Activated naive CD4-positive, alpha-beta T cell treated with anti-CD3 and anti-CD28 coated beads, Interleukin-2, amount 50 U/mL, for 24 hours (primary cell): ENCODE measurements around the gene VIPAS39.
A peak's percentile ranks its signal among the peaks of the same experiment; 100 is the strongest.

Source experiments
- H3K27ac Mint-ChIP-seq: one replicate; pipeline ENCODE4 v1.8.0; 2021; ENCODE audit warnings: mild to moderate bottlenecking, mixed read lengths
- H3K27me3 Mint-ChIP-seq: one replicate; pipeline ENCODE4 v1.8.0; 2021; ENCODE audit warnings: mixed read lengths
- H3K36me3 Mint-ChIP-seq: one replicate; pipeline ENCODE4 v1.8.0; 2021; ENCODE audit warnings: mixed read lengths
- H3K4me1 Mint-ChIP-seq: one replicate; pipeline ENCODE4 v1.8.0; 2021; ENCODE audit warnings: mixed read lengths
- H3K4me3 Mint-ChIP-seq: one replicate; pipeline ENCODE4 v1.8.0; 2021; ENCODE audit warnings: mild to moderate bottlenecking, mixed read lengths
- H3K9me3 Mint-ChIP-seq: one replicate; pipeline ENCODE4 v1.8.0; 2021; ENCODE audit warnings: mixed read lengths

VIPAS39 gene

GRCh38 chr14:77457522-77458248 lies at the start of gene VIPAS39, which contains the start of gene AHSA1:
TSS of gene VIPAS39 (minus strand) at chr14:77457601. CDS start at chr14:77454102, 3,499 bp downstream.
TSS of gene AHSA1 (plus strand) at chr14:77458093. CDS start at chr14:77458190, 97 bp downstream.
- peaks cover 20% of the 10 kb centered on the region for H3K36me3 Mint-ChIP-seq
- no peaks in the 10 kb centered on the region for H3K27me3 Mint-ChIP-seq
- peak within 1 kb of the TSS; percentile 100 for H3K4me3 Mint-ChIP-seq
- peaks cover 54% of the 10 kb centered on the region for H3K4me1 Mint-ChIP-seq
- H3K27ac Mint-ChIP-seq = peak within 1 kb of the TSS; percentile 100
- H3K9me3 Mint-ChIP-seq = no peaks in the 10 kb centered on the region

GRCh38 chr14:77505031-77505430 lies 47.6 kb upstream of the VIPAS39 start:
- H3K27ac Mint-ChIP-seq = no peak overlapping the region
- peaks cover 4% of the 10 kb centered on the region for H3K27me3 Mint-ChIP-seq
- no peak overlapping the region for H3K4me3 Mint-ChIP-seq
- no peaks in the 10 kb centered on the region for H3K4me1 Mint-ChIP-seq
- H3K9me3 Mint-ChIP-seq = peaks cover 5% of the 10 kb centered on the region
- H3K36me3 Mint-ChIP-seq = peaks cover 21% of the 10 kb centered on the region

- peaks cover 5% of the 10 kb centered on the region for H3K9me3 Mint-ChIP-seq
- peaks cover under 1% of the 10 kb centered on the region for H3K4me1 Mint-ChIP-seq
- no peak overlapping the region for H3K4me3 Mint-ChIP-seq
- H3K27ac Mint-ChIP-seq = no peak overlapping the region
- peaks cover 11% of the 10 kb centered on the region for H3K36me3 Mint-ChIP-seq
- peaks cover 11% of the 10 kb centered on the region for H3K27me3 Mint-ChIP-seq
Measured at GRCh38 chr14:77503138-77503537, 45.7 kb upstream of the VIPAS39 start.

- H3K4me1 Mint-ChIP-seq = peaks cover 5% of the 10 kb centered on the region
- peaks cover 8% of the 10 kb centered on the region for H3K36me3 Mint-ChIP-seq
- no peak overlapping the region for H3K27ac Mint-ChIP-seq
- peaks cover 5% of the 10 kb centered on the region for H3K9me3 Mint-ChIP-seq
- no peak overlapping the region for H3K4me3 Mint-ChIP-seq
- peaks cover 16% of the 10 kb centered on the region for H3K27me3 Mint-ChIP-seq
Measured at GRCh38 chr14:77502109-77502782, 44.8 kb upstream of the VIPAS39 start.

- Mint-ChIP-seq H3K4me1 (peaks cover 5% of the 10 kb centered on the region), H3K27ac (no peak overlapping the region), H3K36me3 (peaks cover 3% of the 10 kb centered on the region), H3K4me3 (peak overlapping the region; percentile 79), H3K27me3 (peaks cover 22% of the 10 kb centered on the region), H3K9me3 (peaks cover 5% of the 10 kb centered on the region)
Measured at GRCh38 chr14:77498984-77499527, 41.7 kb upstream of the VIPAS39 start.

GRCh38 chr14:77498120-77498979 lies 40.9 kb upstream of the VIPAS39 start, which contains the start of gene ISM2:
TSS of gene ISM2 (minus strand) at chr14:77498816. CDS start at chr14:77498793, 23 bp downstream.
- Mint-ChIP-seq H3K36me3 (peaks cover 3% of the 10 kb centered on the region), H3K9me3 (peaks cover 5% of the 10 kb centered on the region), H3K4me1 (peaks cover 5% of the 10 kb centered on the region), H3K27ac (no peak within 1 kb of the TSS), H3K4me3 (peak within 1 kb of the TSS; percentile 79), H3K27me3 (peaks cover 22% of the 10 kb centered on the region)

GRCh38 chr14:77495334-77495733 lies 37.9 kb upstream of the VIPAS39 start:
- Mint-ChIP-seq H3K4me3 (no peak overlapping the region), H3K36me3 (no peaks in the 10 kb centered on the region), H3K27ac (no peak overlapping the region), H3K9me3 (no peaks in the 10 kb centered on the region), H3K4me1 (peaks cover 5% of the 10 kb centered on the region), H3K27me3 (peaks cover 19% of the 10 kb centered on the region)

- no peaks in the 10 kb centered on the region for H3K36me3 Mint-ChIP-seq
- H3K4me3 Mint-ChIP-seq = no peak overlapping the region
- H3K27me3 Mint-ChIP-seq = peaks cover 3% of the 10 kb centered on the region
- H3K9me3 Mint-ChIP-seq = no peaks in the 10 kb centered on the region
- no peaks in the 10 kb centered on the region for H3K4me1 Mint-ChIP-seq
- no peak overlapping the region for H3K27ac Mint-ChIP-seq
Measured at GRCh38 chr14:77491056-77491455, 33.7 kb upstream of the VIPAS39 start.

GRCh38 chr14:77490347-77490986 lies 33.1 kb upstream of the VIPAS39 start:
- Mint-ChIP-seq H3K27ac (no peak overlapping the region), H3K9me3 (no peaks in the 10 kb centered on the region), H3K27me3 (no peaks in the 10 kb centered on the region), H3K4me3 (no peak overlapping the region), H3K4me1 (no peaks in the 10 kb centered on the region), H3K36me3 (no peaks in the 10 kb centered on the region)

GRCh38 chr14:77489041-77489440 lies 31.6 kb upstream of the VIPAS39 start:
- Mint-ChIP-seq H3K27ac (no peak overlapping the region), H3K9me3 (no peaks in the 10 kb centered on the region), H3K4me3 (no peak overlapping the region), H3K27me3 (no peaks in the 10 kb centered on the region), H3K4me1 (no peaks in the 10 kb centered on the region), H3K36me3 (no peaks in the 10 kb centered on the region)

- no peak overlapping the region for H3K4me3 Mint-ChIP-seq
Measured at GRCh38 chr14:77488558-77488957, 31.2 kb upstream of the VIPAS39 start.

GRCh38 chr14:77485901-77486678 lies 28.7 kb upstream of the VIPAS39 start:
- H3K9me3 Mint-ChIP-seq = no peaks in the 10 kb centered on the region
- H3K36me3 Mint-ChIP-seq = no peaks in the 10 kb centered on the region
- no peak overlapping the region for H3K4me3 Mint-ChIP-seq
- no peaks in the 10 kb centered on the region for H3K27me3 Mint-ChIP-seq
- no peaks in the 10 kb centered on the region for H3K4me1 Mint-ChIP-seq
- H3K27ac Mint-ChIP-seq = no peak overlapping the region

More at GRCh38 chr14:77488558-77488957, 31.2 kb upstream of the VIPAS39 start:
- H3K4me1 Mint-ChIP-seq = no peaks in the 10 kb centered on the region
- H3K27me3 Mint-ChIP-seq = no peaks in the 10 kb centered on the region
- H3K9me3 Mint-ChIP-seq = no peaks in the 10 kb centered on the region
- H3K36me3 Mint-ChIP-seq = no peaks in the 10 kb centered on the region
- H3K27ac Mint-ChIP-seq = no peak overlapping the region

- Mint-ChIP-seq H3K4me1 (no peaks in the 10 kb centered on the region), H3K4me3 (no peak overlapping the region), H3K36me3 (no peaks in the 10 kb centered on the region), H3K27me3 (no peaks in the 10 kb centered on the region), H3K9me3 (no peaks in the 10 kb centered on the region), H3K27ac (no peak overlapping the region)
Measured at GRCh38 chr14:77485256-77485655, 27.9 kb upstream of the VIPAS39 start.

- Mint-ChIP-seq H3K27ac (peak overlapping the region; percentile 76), H3K27me3 (no peaks in the 10 kb centered on the region), H3K36me3 (no peaks in the 10 kb centered on the region), H3K4me1 (no peaks in the 10 kb centered on the region), H3K4me3 (no peak overlapping the region), H3K9me3 (no peaks in the 10 kb centered on the region)
Measured at GRCh38 chr14:77482422-77482821, 25.0 kb upstream of the VIPAS39 start.
